Measurements from ENCODE around the gene EIF4B. TPM values are rescaled to one million over a fixed set of nuclear protein-coding genes. Genes with fewer than 3 reads are reported as not detected.

EIF4B gene
- total and polyA plus RNA-seq, 4 donors: 81.9 to 684 (median 220) TPM

DNA sequence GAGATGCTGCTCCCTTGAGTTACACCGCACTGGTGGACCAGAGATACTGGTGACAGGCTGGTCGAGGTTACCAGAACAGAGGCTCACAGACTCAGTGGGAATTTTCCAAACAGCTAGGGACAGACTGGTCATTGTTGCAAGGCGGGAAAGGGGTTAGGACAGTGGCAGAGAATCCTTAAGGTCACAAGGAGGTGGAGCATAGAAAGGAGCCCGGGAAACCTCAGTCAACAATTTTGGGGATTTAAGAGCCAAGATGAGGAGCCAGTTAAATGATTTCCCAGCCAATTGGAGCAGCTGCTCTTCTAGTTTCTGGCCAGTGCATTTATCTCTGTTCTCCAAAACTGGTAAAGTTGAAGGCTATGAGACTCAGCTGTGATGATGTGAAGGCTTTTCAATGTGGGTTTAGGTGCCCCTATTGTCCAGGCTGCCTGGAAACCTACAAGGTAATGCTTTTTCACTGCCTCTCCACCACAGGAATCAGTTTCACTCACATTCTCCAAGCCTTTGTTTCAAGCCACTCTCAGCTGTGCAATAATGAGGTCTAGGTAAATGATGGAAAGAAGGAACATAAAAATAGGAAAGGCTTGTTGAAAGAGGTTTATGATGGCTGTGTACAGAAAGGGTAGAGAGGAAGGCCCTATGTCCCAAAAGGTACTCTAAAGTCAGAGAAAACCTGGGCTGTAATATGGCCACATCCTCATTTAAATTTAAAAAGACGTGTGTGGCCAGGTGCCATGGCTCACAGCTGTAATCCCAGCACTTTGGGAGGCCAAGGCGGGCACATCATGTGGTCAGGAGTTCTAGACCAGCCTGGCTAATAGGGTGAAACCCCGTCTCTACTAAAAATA is 36.6 kb downstream of the EIF4B start:
- TF ChIP-seq, protein P1, sequence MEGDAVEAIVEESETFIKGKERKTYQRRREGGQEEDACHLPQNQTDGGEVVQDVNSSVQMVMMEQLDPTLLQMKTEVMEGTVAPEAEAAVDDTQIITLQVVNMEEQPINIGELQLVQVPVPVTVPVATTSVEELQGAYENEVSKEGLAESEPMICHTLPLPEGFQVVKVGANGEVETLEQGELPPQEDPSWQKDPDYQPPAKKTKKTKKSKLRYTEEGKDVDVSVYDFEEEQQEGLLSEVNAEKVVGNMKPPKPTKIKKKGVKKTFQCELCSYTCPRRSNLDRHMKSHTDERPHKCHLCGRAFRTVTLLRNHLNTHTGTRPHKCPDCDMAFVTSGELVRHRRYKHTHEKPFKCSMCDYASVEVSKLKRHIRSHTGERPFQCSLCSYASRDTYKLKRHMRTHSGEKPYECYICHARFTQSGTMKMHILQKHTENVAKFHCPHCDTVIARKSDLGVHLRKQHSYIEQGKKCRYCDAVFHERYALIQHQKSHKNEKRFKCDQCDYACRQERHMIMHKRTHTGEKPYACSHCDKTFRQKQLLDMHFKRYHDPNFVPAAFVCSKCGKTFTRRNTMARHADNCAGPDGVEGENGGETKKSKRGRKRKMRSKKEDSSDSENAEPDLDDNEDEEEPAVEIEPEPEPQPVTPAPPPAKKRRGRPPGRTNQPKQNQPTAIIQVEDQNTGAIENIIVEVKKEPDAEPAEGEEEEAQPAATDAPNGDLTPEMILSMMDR (IDR thresholded peaks at IDR 0.05; ENCODE audit: control extremely low read depth, extremely low read depth): no peak
- no peaks in the 10 kb centered on the region for H3K27me3 ChIP-seq (ENCODE audit: control insufficient read depth in 3 of 3, insufficient read depth in 3 of 3, low read length in 2 of 3)
- peaks cover 3 to 23% (median 13%) of the 10 kb centered on the region in 4 donors for H3K36me3 ChIP-seq (ENCODE audit: control insufficient read depth in 4 of 4, insufficient read depth in 4 of 4, low read length in 4 of 4)
- no peaks in the 10 kb centered on the region for H3K9me3 ChIP-seq (ENCODE audit: control insufficient read depth in 4 of 4, insufficient read depth in 3 of 4, low read length in 3 of 4)
- peaks cover 5 to 25% (median 14%) of the 10 kb centered on the region in 5 donors for H3K4me1 ChIP-seq (ENCODE audit: control insufficient read depth in 5 of 5, insufficient read depth in 5 of 5, low read length in 5 of 5)
- no peak overlapping the region for H3K9ac ChIP-seq (ENCODE audit: insufficient read depth in 1 of 2, low read length in 2 of 2)
- H3K4me3 ChIP-seq: no peak overlapping the region
- no peak for ATAC-seq (ENCODE audit: insufficient read depth, low FRiP score)
- no peak overlapping the region for H3K27ac ChIP-seq (ENCODE audit: low read depth in 1 of 2, low read length in 1 of 2)
- WGBS, 2 donors: 85 to 88% methylated on average over 7 of the region's 7 CpGs
- DNase-seq: no peak

DNA sequence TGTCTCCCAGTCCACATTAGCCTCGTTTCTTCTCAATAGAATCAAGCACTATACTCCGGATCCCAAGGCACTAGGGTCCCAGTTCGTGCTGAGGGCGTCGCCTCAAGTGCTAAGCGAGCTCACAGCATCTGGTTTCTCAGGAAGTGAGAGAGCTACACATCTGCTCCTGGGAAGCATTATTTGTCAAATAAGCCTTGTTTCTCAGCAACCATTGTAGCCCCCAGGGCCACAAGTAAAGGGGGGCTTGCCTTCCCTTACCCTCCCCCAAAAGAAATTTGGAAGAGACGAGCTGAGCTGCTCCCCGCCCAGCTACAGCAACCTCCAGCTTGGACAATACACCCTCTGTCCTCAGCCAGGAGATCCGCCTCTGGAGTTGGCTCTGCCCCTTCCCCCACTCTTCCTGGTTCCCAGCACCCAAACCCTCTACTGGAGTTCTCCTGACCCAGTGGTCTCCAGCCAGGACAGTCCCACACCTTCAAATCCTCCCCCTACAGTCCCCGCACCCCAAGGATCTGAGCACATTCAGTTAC is 37.9 kb downstream of the EIF4B start:
- no peak overlapping the region for H3K4me3 ChIP-seq
- no peaks in the 10 kb centered on the region for H3K9me3 ChIP-seq (ENCODE audit: control insufficient read depth in 4 of 4, insufficient read depth in 3 of 4, low read length in 3 of 4)
- H3K9ac ChIP-seq (ENCODE audit: insufficient read depth in 1 of 2, low read length in 2 of 2): no peak overlapping the region
- peaks cover 3 to 13% (median 6%) of the 10 kb centered on the region in 4 donors for H3K36me3 ChIP-seq (ENCODE audit: control insufficient read depth in 4 of 4, insufficient read depth in 4 of 4, low read length in 4 of 4)
- no peak overlapping the region for H3K27ac ChIP-seq (ENCODE audit: low read depth in 1 of 2, low read length in 1 of 2)
- no peaks in the 10 kb centered on the region for H3K27me3 ChIP-seq (ENCODE audit: control insufficient read depth in 3 of 3, insufficient read depth in 3 of 3, low read length in 2 of 3)
- peaks cover 9 to 33% (median 23%) of the 10 kb centered on the region in 5 donors for H3K4me1 ChIP-seq (ENCODE audit: control insufficient read depth in 5 of 5, insufficient read depth in 5 of 5, low read length in 5 of 5)
- WGBS, 2 donors: 60 to 65% methylated on average over 10 of the region's 10 CpGs
- DNase-seq (no peak), ATAC-seq (ENCODE audit: insufficient read depth, low FRiP score) (no peak)
- TF ChIP-seq, protein P1 (IDR thresholded peaks at IDR 0.05; ENCODE audit: control extremely low read depth, extremely low read depth): no peak

DNA sequence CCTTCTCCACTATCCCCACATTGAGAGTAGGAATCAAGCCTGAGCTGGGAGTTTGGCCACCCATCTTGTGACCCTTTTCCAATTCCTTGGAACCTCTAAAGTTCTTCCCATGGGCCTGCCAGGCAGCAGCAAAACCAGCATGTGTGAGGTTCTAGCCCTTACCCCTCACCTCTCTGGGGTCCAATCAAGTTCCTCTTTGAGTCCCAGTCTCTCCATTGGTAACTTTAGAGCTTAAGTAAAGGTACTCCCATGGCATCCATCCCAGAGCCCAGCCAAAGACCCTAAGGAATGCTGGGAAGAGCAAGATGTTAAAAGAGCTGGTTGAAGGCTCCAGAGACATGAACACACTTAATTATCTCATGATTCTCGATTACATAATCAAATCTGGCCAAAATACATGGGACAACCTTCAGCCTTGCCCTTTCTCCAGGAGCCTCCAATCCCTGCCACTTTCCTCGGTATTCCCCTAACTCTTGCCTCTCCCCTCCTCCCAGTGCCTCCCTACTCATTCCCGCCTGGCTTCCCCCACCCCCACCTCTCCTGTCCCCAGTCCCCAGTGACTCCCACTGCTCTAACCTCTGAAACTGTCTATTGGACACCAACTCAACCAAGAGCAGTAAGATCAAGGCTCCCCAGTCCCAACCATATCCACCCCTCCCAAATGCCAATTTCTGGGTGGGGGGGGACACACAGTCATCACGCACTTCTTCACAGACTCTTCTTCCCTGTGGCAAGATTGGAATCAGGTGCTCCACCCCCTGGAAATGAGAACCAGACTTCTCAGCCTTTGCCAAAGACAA is 38.8 kb downstream of the EIF4B start:
- 71 to 91% methylated on average over 4 of the region's 4 CpGs for WGBS, 2 donors
- Histone ChIP-seq H3K36me3 (ENCODE audit: control insufficient read depth in 4 of 4, insufficient read depth in 4 of 4, low read length in 4 of 4) (peaks cover 0 to 5% (median 1%) of the 10 kb centered on the region in 4 donors), H3K4me1 (ENCODE audit: control insufficient read depth in 5 of 5, insufficient read depth in 5 of 5, low read length in 5 of 5) (peaks cover 9 to 42% (median 23%) of the 10 kb centered on the region in 5 donors), H3K27ac (ENCODE audit: low read depth in 1 of 2, low read length in 1 of 2) (peak overlapping the region in 1 of 2 donors; percentile 87), H3K27me3 (ENCODE audit: control insufficient read depth in 3 of 3, insufficient read depth in 3 of 3, low read length in 2 of 3) (no peaks in the 10 kb centered on the region), H3K9me3 (ENCODE audit: control insufficient read depth in 4 of 4, insufficient read depth in 3 of 4, low read length in 3 of 4) (no peaks in the 10 kb centered on the region), H3K9ac (ENCODE audit: insufficient read depth in 1 of 2, low read length in 2 of 2) (peak overlapping the region in 1 of 2 donors; percentile 97), H3K4me3 (no peak overlapping the region)
- TF ChIP-seq, protein P1 (IDR thresholded peaks at IDR 0.05; ENCODE audit: control extremely low read depth, extremely low read depth): no peak
- ATAC-seq (ENCODE audit: insufficient read depth, low FRiP score) (no peak), DNase-seq (no peak)

All from lung (tissue), 12 donors.